Measurements from ENCODE around the gene TRIM9.

The TRIM9 gene

GRCh38 chr14:50932592-50933495 lies 162.1 kb downstream of the TRIM9 start:
- 0 out of 3 replicates have a peak, but pooled peaks have one; percentile 24 for ATAC-seq
- TF ChIP-seq ZFP3 (CRISPR knock-in tag; IDR thresholded peaks at IDR 0.05) = no peak
- no peak for TF ChIP-seq OSR1 (CRISPR knock-in tag; IDR thresholded peaks at IDR 0.05)
- no peak for TF ChIP-seq ZC3H10 (CRISPR knock-in tag; IDR thresholded peaks at IDR 0.05)
- no peak for TF ChIP-seq CSRNP3 (CRISPR knock-in tag; IDR thresholded peaks at IDR 0.05)
- TF ChIP-seq CREB5 (CRISPR knock-in tag; IDR thresholded peaks at IDR 0.05; ENCODE audit: low read depth) = no peak
- TF ChIP-seq TOX (CRISPR knock-in tag; IDR thresholded peaks at IDR 0.05; ENCODE audit: borderline replicate concordance) = no peak
- no peak for TF ChIP-seq ISL1 (CRISPR knock-in tag; IDR thresholded peaks at IDR 0.05)
- TF ChIP-seq ESRRG (CRISPR knock-in tag; IDR thresholded peaks at IDR 0.05) = no peak
- no peak for TF ChIP-seq TCF4 (CRISPR knock-in tag; IDR thresholded peaks at IDR 0.05; ENCODE audit: borderline replicate concordance)
- no peak for TF ChIP-seq PPARA (CRISPR knock-in tag; IDR thresholded peaks at IDR 0.05; ENCODE audit: borderline replicate concordance)
- no peak for TF ChIP-seq SNAI2 (CRISPR knock-in tag; IDR thresholded peaks at IDR 0.05)
- no peak for TF ChIP-seq PATZ1 (CRISPR knock-in tag; IDR thresholded peaks at IDR 0.05; ENCODE audit: borderline replicate concordance)

- ATAC-seq = no peak
- TF ChIP-seq ZFP30 (CRISPR knock-in tag; IDR thresholded peaks at IDR 0.05) (no peak), ZFP3 (CRISPR knock-in tag; IDR thresholded peaks at IDR 0.05) (no peak), RARB (CRISPR knock-in tag; IDR thresholded peaks at IDR 0.05) (no peak), ZNF70 (CRISPR knock-in tag; IDR thresholded peaks at IDR 0.05) (no peak)
Measured at GRCh38 chr14:50932156-50932555, 162.7 kb downstream of the TRIM9 start.

GRCh38 chr14:50931559-50931958 lies 163.3 kb downstream of the TRIM9 start:
- ATAC-seq = no peak
- TF ChIP-seq ZFP3 (CRISPR knock-in tag; IDR thresholded peaks at IDR 0.05) (no peak), GLIS3 (CRISPR knock-in tag; IDR thresholded peaks at IDR 0.05) (no peak), SNAI2 (CRISPR knock-in tag; IDR thresholded peaks at IDR 0.05) (no peak), BACH2 (CRISPR knock-in tag; IDR thresholded peaks at IDR 0.05; ENCODE audit: borderline replicate concordance) (no peak), ZNF8 (CRISPR knock-in tag; IDR thresholded peaks at IDR 0.05) (no peak), CREB5 (CRISPR knock-in tag; IDR thresholded peaks at IDR 0.05; ENCODE audit: low read depth) (no peak), TSHZ2 (CRISPR knock-in tag; IDR thresholded peaks at IDR 0.05) (no peak), POU6F1 (CRISPR knock-in tag; IDR thresholded peaks at IDR 0.05; ENCODE audit: borderline replicate concordance, low read depth) (no peak), ESRRG (CRISPR knock-in tag; IDR thresholded peaks at IDR 0.05) (no peak), OSR1 (CRISPR knock-in tag; IDR thresholded peaks at IDR 0.05) (no peak), ISL1 (CRISPR knock-in tag; IDR thresholded peaks at IDR 0.05) (no peak)
